Transverse colon (tissue), 4 donors: ENCODE data around the gene PAXIP1. TPM values are rescaled to one million over a fixed set of nuclear protein-coding genes. Genes with fewer than 3 reads are reported as not detected.

Experiments
- DNase-seq: peaks from one replicate; pipeline ENCODE4 v3.0.0-alpha.2; 2019
- H3K27ac ChIP-seq, 4 donors: fragments of 200-600 bp; sonication (generic); 2 replicates each; pipeline ENCODE4 v1.5.1; 2016 to 2018; ENCODE audit warnings: inconsistent platforms in 4 of 4
- H3K27me3 ChIP-seq: fragments of 200-600 bp; sonication (generic); 2 replicates; pipeline ENCODE4 v1.5.1; 2017; ENCODE audit warnings: inconsistent platforms
- H3K36me3 ChIP-seq, 4 donors: fragments of 200-600 bp; sonication (generic); 2 replicates each; pipeline ENCODE4 v1.5.1; 2017 to 2019; ENCODE audit warnings: inconsistent platforms in 4 of 4
- H3K4me1 ChIP-seq, 4 donors: fragments of 200-600 bp; sonication (generic); 2 replicates each; pipeline ENCODE4 v1.5.1; 2017 to 2020; ENCODE audit warnings: inconsistent platforms in 4 of 4
- H3K4me3 ChIP-seq, 4 donors: fragments of 200-600 bp; sonication (generic); 1 replicate in 1 of 4; 2 replicates in 3 of 4; pipeline versions ENCODE4 v1.5.1 to v1.6.1; 2017 to 2019; ENCODE audit warnings: inconsistent platforms in 4 of 4
- H3K9me3 ChIP-seq, 2 donors: fragments of 200-600 bp; sonication (generic); 2 replicates each; pipeline ENCODE4 v1.5.1; 2017 to 2019; ENCODE audit warnings: inconsistent platforms in 2 of 2
- EP300 ChIP-seq: sonication (generic); formaldehyde crosslinking; IDR thresholded peaks from one replicate; pipeline ENCODE4 v1.6.1; 2017; ENCODE audit warnings: antibody characterized with exemption, low read depth
- POLR2A ChIP-seq: fragments of 450-650 bp; IDR thresholded peaks from one replicate; pipeline ENCODE4 v1.6.1; 2016; ENCODE audit warnings: antibody characterized with exemption, mild to moderate bottlenecking, moderate library complexity
- POLR2AphosphoS5 ChIP-seq, 3 donors: sonication (generic); formaldehyde crosslinking; IDR thresholded peaks; one replicate each; pipeline ENCODE4 v1.6.1; 2016; ENCODE audit warnings: antibody characterized with exemption in 3 of 3
- WGBS, 2 donors: methylation state at CpG; one replicate each; pipeline ENCODE4 v1.1.5; 2018; ENCODE audit warnings: low coverage in 1 of 2; 5-methylcytosine and 5-hydroxymethylcytosine counted together
- in situ Hi-C, 4 donors: fragments of 200-750 bp; cut with MboI; loops; one replicate each; pipeline versions ENCODE4 v1.15.0 to v1.15.1; 2017; ENCODE audit warnings: low sequenced_read_pairs in 3 of 4, low pct_ligation_motif_present in 1 of 4, low pct_unique_long_range_greater_than_20kb in 1 of 4
- intact Hi-C: fragments of 100-400 bp; cut with DNase I; formaldehyde crosslinking; loops from one replicate; pipeline ENCODE4 v1.15.1; 2023; ENCODE audit warnings: low total_unique reads
- total RNA-seq, 4 donors: library from RNA; depleted of rRNA; stranded (reverse); fragments of >200 nt; gene quantifications; one replicate each; pipeline ENCODE4 v1.1.0, GENCODE V29; 2016
- TF ChIP-seq, protein P1 (sequence below), 5 experiments: fragments of 200-600 bp in 3 of 5; fragments of 450-650 bp in 2 of 5; sonication (generic) in 3 of 5; IDR thresholded peaks; 1 replicate in 2 of 5; 2 replicates in 3 of 5; pipeline ENCODE4 v1.5.1; 2016 to 2017; ENCODE audit warnings: antibody characterized with exemption in 5 of 5, inconsistent platforms in 3 of 5, mild to moderate bottlenecking in 2 of 5, moderate library complexity in 1 of 5

PAXIP1 gene, protein sequence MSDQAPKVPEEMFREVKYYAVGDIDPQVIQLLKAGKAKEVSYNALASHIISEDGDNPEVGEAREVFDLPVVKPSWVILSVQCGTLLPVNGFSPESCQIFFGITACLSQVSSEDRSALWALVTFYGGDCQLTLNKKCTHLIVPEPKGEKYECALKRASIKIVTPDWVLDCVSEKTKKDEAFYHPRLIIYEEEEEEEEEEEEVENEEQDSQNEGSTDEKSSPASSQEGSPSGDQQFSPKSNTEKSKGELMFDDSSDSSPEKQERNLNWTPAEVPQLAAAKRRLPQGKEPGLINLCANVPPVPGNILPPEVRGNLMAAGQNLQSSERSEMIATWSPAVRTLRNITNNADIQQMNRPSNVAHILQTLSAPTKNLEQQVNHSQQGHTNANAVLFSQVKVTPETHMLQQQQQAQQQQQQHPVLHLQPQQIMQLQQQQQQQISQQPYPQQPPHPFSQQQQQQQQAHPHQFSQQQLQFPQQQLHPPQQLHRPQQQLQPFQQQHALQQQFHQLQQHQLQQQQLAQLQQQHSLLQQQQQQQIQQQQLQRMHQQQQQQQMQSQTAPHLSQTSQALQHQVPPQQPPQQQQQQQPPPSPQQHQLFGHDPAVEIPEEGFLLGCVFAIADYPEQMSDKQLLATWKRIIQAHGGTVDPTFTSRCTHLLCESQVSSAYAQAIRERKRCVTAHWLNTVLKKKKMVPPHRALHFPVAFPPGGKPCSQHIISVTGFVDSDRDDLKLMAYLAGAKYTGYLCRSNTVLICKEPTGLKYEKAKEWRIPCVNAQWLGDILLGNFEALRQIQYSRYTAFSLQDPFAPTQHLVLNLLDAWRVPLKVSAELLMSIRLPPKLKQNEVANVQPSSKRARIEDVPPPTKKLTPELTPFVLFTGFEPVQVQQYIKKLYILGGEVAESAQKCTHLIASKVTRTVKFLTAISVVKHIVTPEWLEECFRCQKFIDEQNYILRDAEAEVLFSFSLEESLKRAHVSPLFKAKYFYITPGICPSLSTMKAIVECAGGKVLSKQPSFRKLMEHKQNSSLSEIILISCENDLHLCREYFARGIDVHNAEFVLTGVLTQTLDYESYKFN
- total RNA-seq = 100 to 1,000 TPM in 1 of 4 donors, 10 to 100 TPM in 2, 1 to 10 TPM in 1; 8.2 to 410 (median 13.3) TPM

DNA sequence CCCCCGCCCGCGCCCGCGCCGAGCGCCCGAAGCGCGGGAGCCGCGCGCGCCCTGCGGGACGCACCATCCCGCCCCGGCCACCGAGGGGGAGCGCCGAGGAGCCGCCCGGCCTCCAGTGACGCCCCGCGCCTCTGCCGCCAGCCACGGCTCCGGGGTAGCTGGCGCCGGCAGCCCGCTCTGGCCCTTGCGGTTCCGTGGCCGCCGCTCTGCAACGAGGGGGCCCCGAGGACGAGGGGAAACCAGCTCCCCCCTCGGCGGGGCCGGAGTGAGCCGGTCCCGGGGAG is at the start of gene PAXIP1:
Gene PAXIP1 (minus strand): TSS at position 33 of the 284 bp plus-strand sequence. CDS start 195 bp downstream, outside the sequence.
- Histone ChIP-seq H3K4me3 (peak within 1 kb of the TSS; percentile 83 to 97 (median 92)), H3K4me1 (peaks cover 0 to 25% (median 12%) of the 10 kb centered on the region in 4 donors), H3K36me3 (peaks cover 0 to 4% (median 0%) of the 10 kb centered on the region in 4 donors), H3K27me3 (no peaks in the 10 kb centered on the region), H3K9me3 (no peaks in the 10 kb centered on the region), H3K27ac (peak within 1 kb of the TSS; percentile 89 to 95 (median 92))
- DNase-seq = peak; percentile 49
- in situ Hi-C loops (no loop called here), intact Hi-C loops (loop anchor here (5.0 kb wide), 1 partner anchor 294 kb away; the partner anchor contains the start of gene INSIG1)
- WGBS, 2 donors = no CpG with 5 or more reads among the region's 44 CpGs
- TF ChIP-seq POLR2A = no peak
- TF ChIP-seq, protein P1, sequence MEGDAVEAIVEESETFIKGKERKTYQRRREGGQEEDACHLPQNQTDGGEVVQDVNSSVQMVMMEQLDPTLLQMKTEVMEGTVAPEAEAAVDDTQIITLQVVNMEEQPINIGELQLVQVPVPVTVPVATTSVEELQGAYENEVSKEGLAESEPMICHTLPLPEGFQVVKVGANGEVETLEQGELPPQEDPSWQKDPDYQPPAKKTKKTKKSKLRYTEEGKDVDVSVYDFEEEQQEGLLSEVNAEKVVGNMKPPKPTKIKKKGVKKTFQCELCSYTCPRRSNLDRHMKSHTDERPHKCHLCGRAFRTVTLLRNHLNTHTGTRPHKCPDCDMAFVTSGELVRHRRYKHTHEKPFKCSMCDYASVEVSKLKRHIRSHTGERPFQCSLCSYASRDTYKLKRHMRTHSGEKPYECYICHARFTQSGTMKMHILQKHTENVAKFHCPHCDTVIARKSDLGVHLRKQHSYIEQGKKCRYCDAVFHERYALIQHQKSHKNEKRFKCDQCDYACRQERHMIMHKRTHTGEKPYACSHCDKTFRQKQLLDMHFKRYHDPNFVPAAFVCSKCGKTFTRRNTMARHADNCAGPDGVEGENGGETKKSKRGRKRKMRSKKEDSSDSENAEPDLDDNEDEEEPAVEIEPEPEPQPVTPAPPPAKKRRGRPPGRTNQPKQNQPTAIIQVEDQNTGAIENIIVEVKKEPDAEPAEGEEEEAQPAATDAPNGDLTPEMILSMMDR (IDR thresholded peaks at IDR 0.05) = peak in 1 of 5 experiments; percentile 25
- TF ChIP-seq EP300 = no peak

DNA sequence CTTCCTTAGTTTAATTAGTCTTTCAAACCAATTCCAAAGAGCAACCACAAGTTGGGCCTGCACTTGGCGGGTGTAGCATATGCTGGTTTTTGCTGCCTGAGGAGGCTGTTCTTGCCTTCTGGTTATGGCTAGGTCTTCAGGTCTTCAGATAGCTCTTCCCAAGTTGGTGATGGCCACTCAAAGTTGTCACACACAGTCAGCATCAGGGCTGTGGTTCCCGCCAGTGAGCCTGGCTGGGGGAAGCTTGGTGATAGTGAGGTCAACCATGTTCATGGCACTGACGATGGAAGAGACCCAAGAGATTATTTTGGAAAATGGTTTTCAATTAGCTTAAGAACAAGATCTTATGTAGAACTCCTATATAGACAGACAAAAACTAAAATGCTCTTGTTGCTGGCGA is 48.4 kb upstream of the PAXIP1 start:
- DNase-seq = no peak
- Histone ChIP-seq H3K27me3 (no peaks in the 10 kb centered on the region), H3K4me3 (no peak overlapping the region), H3K36me3 (no peaks in the 10 kb centered on the region), H3K4me1 (no peaks in the 10 kb centered on the region), H3K9me3 (no peaks in the 10 kb centered on the region), H3K27ac (no peak overlapping the region)
- intact Hi-C loops (no loop called here), in situ Hi-C loops (no loop called here)
- WGBS, 2 donors = 87 to 88% methylated on average over 3 to 4 of the region's 4 CpGs
- TF ChIP-seq EP300 (no peak), POLR2AphosphoS5 (IDR thresholded peaks at IDR 0.05) (no peak), POLR2A (no peak)
- TF ChIP-seq, protein P1 (IDR thresholded peaks at IDR 0.05) = no peak

DNA sequence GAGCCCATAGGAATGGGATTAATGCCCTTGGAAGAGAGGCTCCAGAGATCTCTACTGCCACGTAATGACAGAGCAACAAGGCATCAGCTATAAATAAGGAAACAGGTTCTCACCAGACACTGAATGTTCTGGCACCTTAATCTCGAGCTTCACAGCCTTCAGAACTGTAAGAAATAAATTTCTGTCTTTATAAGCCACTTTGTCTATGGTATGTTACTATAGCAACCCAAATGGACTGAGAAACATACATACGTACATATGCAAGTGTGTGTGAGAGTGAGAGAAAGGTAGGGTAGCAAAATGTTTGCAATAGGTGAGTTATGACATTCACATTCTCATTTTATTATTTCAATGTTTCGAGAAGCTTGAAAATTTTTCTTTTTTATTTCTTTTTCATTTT is 45.1 kb upstream of the PAXIP1 start:
- WGBS, 2 donors = 40 to 55% methylated on average over 3 to 4 of the region's 4 CpGs

More for the DNA sequence above, 45.1 kb upstream of the PAXIP1 start:
- intact Hi-C loops = no loop called here
- Histone ChIP-seq H3K27me3 (no peaks in the 10 kb centered on the region), H3K36me3 (no peaks in the 10 kb centered on the region), H3K9me3 (no peaks in the 10 kb centered on the region), H3K4me1 (no peaks in the 10 kb centered on the region), H3K27ac (no peak overlapping the region), H3K4me3 (no peak overlapping the region)
- no peak for DNase-seq
- in situ Hi-C loops = no loop called here
- no peak for TF ChIP-seq POLR2A
- no peak for TF ChIP-seq POLR2AphosphoS5 (IDR thresholded peaks at IDR 0.05)
- TF ChIP-seq, protein P1 (IDR thresholded peaks at IDR 0.05) = no peak
